HepG2 (cell line): Measurements from ENCODE around the gene OTOP3. TPM values are rescaled to one million over a fixed set of nuclear protein-coding genes. Genes with fewer than 3 reads are reported as not detected.

Source experiments
- ATF2 ChIP-seq: sonication (generic); formaldehyde crosslinking; IDR thresholded peaks from 2 replicates; pipeline ENCODE4 v1.4.0; 2020; ENCODE audit warnings: missing genetic modification reagents
- CCDC6 ChIP-seq: sonication (generic); formaldehyde crosslinking; IDR thresholded peaks from 2 replicates; pipeline ENCODE4 v1.8.1; 2022; ENCODE audit warnings: mild to moderate bottlenecking, missing genetic modification reagents, moderate library complexity
- CEBPB ChIP-seq: IDR thresholded peaks from 2 replicates; pipeline ENCODE4 v1.6.1; 2011; ENCODE audit warnings: low read depth, low read length, improper control_type of control experiment, borderline replicate concordance
- CREB1 ChIP-seq, 2 experiments: fragments of 450-650 bp in 1 of 2; IDR thresholded peaks; 2 replicates each; pipeline ENCODE4 v1.6.1; 2016 to 2017; ENCODE audit warnings: control low read depth in 1 of 2, mild to moderate bottlenecking in 1 of 2, missing compliant biosample characterization in 1 of 2, missing genetic modification characterization in 1 of 2
- ESRRA ChIP-seq: sonication (generic); formaldehyde crosslinking; IDR thresholded peaks from 2 replicates; pipeline ENCODE4 v1.5.1; 2020; ENCODE audit warnings: mild to moderate bottlenecking, low read depth, missing genetic modification reagents
- GMEB2 ChIP-seq: IDR thresholded peaks from 2 replicates; pipeline ENCODE4 v1.6.1; 2016; ENCODE audit warnings: missing biosample characterization, missing genetic modification reagents, low read depth
- GPN1 ChIP-seq: sonication (generic); formaldehyde crosslinking; IDR thresholded peaks from 2 replicates; pipeline ENCODE4 v1.5.1; 2020; ENCODE audit warnings: missing genetic modification reagents, borderline replicate concordance
- HDAC2 ChIP-seq: sonication (generic); formaldehyde crosslinking; IDR thresholded peaks from 2 replicates; pipeline ENCODE4 v1.4.0; 2020; ENCODE audit warnings: missing genetic modification reagents
- IRF2 ChIP-seq: IDR thresholded peaks from 2 replicates; pipeline ENCODE4 v1.6.1; 2018; ENCODE audit warnings: missing genetic modification reagents, missing compliant biosample characterization
- JUNB ChIP-seq: sonication (generic); formaldehyde crosslinking; IDR thresholded peaks from 2 replicates; pipeline ENCODE4 v1.8.0; 2022; ENCODE audit warnings: missing genetic modification reagents, mild to moderate bottlenecking, borderline replicate concordance
- KDM1A ChIP-seq: IDR thresholded peaks from 2 replicates; pipeline ENCODE4 v1.6.1; 2016; ENCODE audit warnings: missing compliant biosample characterization
- NAIF1 ChIP-seq: sonication (generic); formaldehyde crosslinking; IDR thresholded peaks from 2 replicates; pipeline ENCODE4 v1.5.0; 2020; ENCODE audit warnings: mild to moderate bottlenecking, missing genetic modification reagents, borderline replicate concordance
- NR3C1 ChIP-seq: sonication (generic); formaldehyde crosslinking; IDR thresholded peaks from 2 replicates; pipeline ENCODE4 v1.4.0; 2020; ENCODE audit warnings: missing genetic modification reagents
- POLR2A ChIP-seq, 2 experiments: IDR thresholded peaks; 2 replicates each; pipeline ENCODE4 v1.6.1; 2011; ENCODE audit warnings: low read depth in 2 of 2, low read length in 2 of 2, mild to moderate bottlenecking in 1 of 2, moderate library complexity in 1 of 2; ENCODE audit not compliant: insufficient read depth in 1 of 2
- POLR2AphosphoS2 ChIP-seq: IDR thresholded peaks from 2 replicates; pipeline ENCODE4 v1.6.1; 2011; ENCODE audit warnings: low read depth, low read length, improper control_type of control experiment
- SNRNP70 ChIP-seq: fragments of 200-400 bp; formaldehyde crosslinking; IDR thresholded peaks from 2 replicates; pipeline ENCODE4 v1.6.1; 2017; ENCODE audit warnings: mild to moderate bottlenecking, low read depth, low read length, moderate library complexity
- ZBTB21 ChIP-seq: sonication (generic); formaldehyde crosslinking; IDR thresholded peaks from 2 replicates; pipeline ENCODE4 v1.4.0; 2020; ENCODE audit warnings: missing genetic modification reagents
- ZEB1 ChIP-seq: IDR thresholded peaks from 2 replicates; pipeline ENCODE4 v1.6.1; 2012; ENCODE audit warnings: mild to moderate bottlenecking, low read depth, inconsistent platforms; ENCODE audit not compliant: insufficient replicate concordance
- ZNF10 ChIP-seq: sonication (generic); formaldehyde crosslinking; IDR thresholded peaks from 2 replicates; pipeline ENCODE4 v1.4.0; 2020; ENCODE audit warnings: mild to moderate bottlenecking, low read depth, missing genetic modification reagents, borderline replicate concordance
- ZNF253 ChIP-seq: sonication (generic); formaldehyde crosslinking; IDR thresholded peaks from 2 replicates; pipeline ENCODE4 v1.8.0; 2022; ENCODE audit warnings: mild to moderate bottlenecking, missing genetic modification reagents, borderline replicate concordance
- ZNF552 ChIP-seq: sonication (generic); formaldehyde crosslinking; IDR thresholded peaks from 2 replicates; pipeline ENCODE4 v1.9.0; 2022; ENCODE audit warnings: missing genetic modification reagents, mild to moderate bottlenecking, borderline replicate concordance
- ZNF556 ChIP-seq: sonication (generic); formaldehyde crosslinking; IDR thresholded peaks from 2 replicates; pipeline ENCODE4 v1.4.0; 2020; ENCODE audit warnings: mild to moderate bottlenecking, missing genetic modification reagents, borderline replicate concordance
- ZNF687 ChIP-seq: sonication (generic); formaldehyde crosslinking; IDR thresholded peaks from 2 replicates; pipeline ENCODE4 v1.5.1; 2020; ENCODE audit warnings: mild to moderate bottlenecking, missing genetic modification reagents, moderate library complexity
- ZNF784 ChIP-seq: sonication (generic); formaldehyde crosslinking; IDR thresholded peaks from 2 replicates; pipeline ENCODE4 v1.5.1; 2020; ENCODE audit warnings: missing genetic modification reagents, mild to moderate bottlenecking, borderline replicate concordance
- polyA plus RNA-seq, 8 experiments: library from polyadenylated mRNA; depleted of rRNA in 3 of 8; stranded (reverse) in 7 of 8; unstranded in 1 of 8; fragments of >200 nt; fragmentation: Illumina TruSeq in 4 of 8; extraction: Trizol in 4 of 8; gene quantifications; 2 replicates each; pipeline versions ENCODE4 v1.2.1 to v1.2.3, GENCODE V29; 2011 to 2016; ENCODE audit warnings: low read depth in 4 of 8, missing spikeins in 1 of 8, mixed read lengths in 1 of 8; ENCODE audit not compliant: insufficient read depth in 1 of 8
- total RNA-seq, 5 experiments: library from RNA; depleted of rRNA; stranded (reverse); fragments of >200 nt; fragmentation: Illumina TruSeq; extraction: Trizol; gene quantifications; 2 replicates each; pipeline ENCODE4 v1.2.3, GENCODE V29; 2016; ENCODE audit warnings: low read depth in 1 of 5

The OTOP3 gene
- total and polyA plus RNA-seq, 2 of the 13 experiments (the other 11 are each of a cell fraction or from before 2014, with no cell fraction given), result not detected

- TF ChIP-seq ZNF552 (CRISPR knock-in tag), result no peak
- TF ChIP-seq HDAC2 (CRISPR knock-in tag), result no peak
- no peak for TF ChIP-seq ZNF253 (CRISPR knock-in tag)
- TF ChIP-seq JUNB (CRISPR knock-in tag), result no peak
- peak; percentile 68; the same call in 1 of the 2 replicates for TF ChIP-seq CCDC6 (CRISPR knock-in tag)
- peak; percentile 34; the same call in 1 of the 2 replicates for TF ChIP-seq ZNF556 (CRISPR knock-in tag)
- no peak for TF ChIP-seq ZBTB21 (CRISPR knock-in tag)
- TF ChIP-seq ZNF10, result no peak
- TF ChIP-seq NAIF1 (CRISPR knock-in tag), result no peak
- TF ChIP-seq KDM1A (CRISPR knock-in tag), result no peak
- peak in 1 of 2 experiments; percentile 65; a peak in 2 of 4 replicates for TF ChIP-seq POLR2A (IDR thresholded peaks at IDR 0.05; ENCODE audit: insufficient read depth in 1 of 2, low read depth in 2 of 2, low read length in 2 of 2)
- TF ChIP-seq GMEB2 (CRISPR knock-in tag), result no peak
- peak; percentile 46 for TF ChIP-seq ZNF687
- TF ChIP-seq SNRNP70, result no peak
- TF ChIP-seq IRF2, result 0 out of 2 replicates have a peak, but pooled peaks have one; percentile 36
- no peak for TF ChIP-seq CEBPB
- no peak for TF ChIP-seq CREB1 (IDR thresholded peaks at IDR 0.05)
- no peak for TF ChIP-seq CREB1 (CRISPR knock-in tag; IDR thresholded peaks at IDR 0.05)
- TF ChIP-seq ZEB1, result no peak
- no peak for TF ChIP-seq ESRRA (CRISPR knock-in tag)
- TF ChIP-seq NR3C1 (CRISPR knock-in tag), result no peak
- no peak for TF ChIP-seq POLR2AphosphoS2
- no peak for TF ChIP-seq GPN1 (CRISPR knock-in tag)
- TF ChIP-seq ATF2, result 0 out of 2 replicates have a peak, but pooled peaks have one; percentile 6
- TF ChIP-seq ZNF784 (CRISPR knock-in tag), result no peak
Measured at GRCh38 chr17:74987418-74987908, 51.8 kb downstream of the OTOP3 start, which contains the start of gene CDR2L (continued).
